Large intestine (tissue), 3 donors: Measurements from ENCODE around the gene TAF11L14. TPM values are rescaled to one million over a fixed set of nuclear protein-coding genes. Genes with fewer than 3 reads are reported as not detected.
"Not testable (repeated sequence)": the region's sequence is repeated elsewhere in the genome, so short reads cannot be mapped to it uniquely, and the experiment has no call there.

Experiments
- DNase-seq, 2 donors: peaks; one replicate each; pipeline versions ENCODE4 v3.0.0 to v3.0.0-alpha.2; 2013
- H3K27ac ChIP-seq: one replicate; pipeline ENCODE4 v1.5.1; 2013; ENCODE audit warnings: low read length
- H3K27me3 ChIP-seq: 2 replicates; pipeline ENCODE4 v1.6.1; 2013; ENCODE audit warnings: low read length; ENCODE audit not compliant: control insufficient read depth, insufficient read depth
- H3K36me3 ChIP-seq: 2 replicates; pipeline ENCODE4 v1.6.1; 2013; ENCODE audit warnings: low read length; ENCODE audit not compliant: control insufficient read depth, insufficient read depth
- H3K4me1 ChIP-seq: one replicate; pipeline ENCODE4 v1.6.1; 2013; ENCODE audit warnings: low read length; ENCODE audit not compliant: control insufficient read depth, insufficient read depth
- H3K4me3 ChIP-seq: one replicate; pipeline ENCODE4 v1.5.1; 2013; ENCODE audit warnings: low read length
- H3K9me3 ChIP-seq: one replicate; pipeline ENCODE4 v1.6.1; 2013; ENCODE audit warnings: mild to moderate bottlenecking, low read depth, low read length, moderate library complexity; ENCODE audit not compliant: control insufficient read depth
- WGBS: methylation state at CpG from one replicate; pipeline ENCODE4 v1.1.5; 2013; ENCODE audit warnings: low lambda C conversion rate; ENCODE audit not compliant: insufficient coverage; 5-methylcytosine and 5-hydroxymethylcytosine counted together
- polyA plus RNA-seq: library from polyadenylated mRNA; unstranded; fragments of 120-200 nt; gene quantifications from one replicate; pipeline ENCODE4 v1.2.1, GENCODE V29; 2013

TAF11L14 gene
- polyA plus RNA-seq, 1 donor = not detected

- WGBS = 100% methylated on average over 1 of the region's 3 CpGs
- no peaks in the 10 kb centered on the region for H3K27me3 ChIP-seq
- no peak overlapping the region for H3K4me3 ChIP-seq
- no peaks in the 10 kb centered on the region for H3K4me1 ChIP-seq
- H3K9me3 ChIP-seq = peaks cover 12% of the 10 kb centered on the region
- no peak overlapping the region for H3K27ac ChIP-seq
- H3K36me3 ChIP-seq = no peaks in the 10 kb centered on the region
- no peak for DNase-seq
Measured at GRCh38 chr5:17619354-17619753, 14.9 kb upstream of the TAF11L14 start.

- no CpG with 5 or more reads among the region's 17 CpGs for WGBS
Measured at GRCh38 chr5:17620627-17621026, 13.6 kb upstream of the TAF11L14 start.

GRCh38 chr5:17625686-17626085 is 8.6 kb upstream of the TAF11L14 start:
- H3K4me3 ChIP-seq = no peak overlapping the region
- WGBS = no CpG with 5 or more reads among the region's 11 CpGs
- no peak for DNase-seq

More at GRCh38 chr5:17620627-17621026, 13.6 kb upstream of the TAF11L14 start:
- H3K9me3 ChIP-seq = peaks cover 10% of the 10 kb centered on the region
- H3K4me3 ChIP-seq = no peak overlapping the region
- H3K36me3 ChIP-seq = no peaks in the 10 kb centered on the region
- no peaks in the 10 kb centered on the region for H3K27me3 ChIP-seq
- DNase-seq = no peak
- no peak overlapping the region for H3K27ac ChIP-seq
- no peaks in the 10 kb centered on the region for H3K4me1 ChIP-seq

GRCh38 chr5:17631788-17632187 is 2.5 kb upstream of the TAF11L14 start, which contains the start of gene TAF11L13:
TAF11L13 (plus strand) TSS chr5:17632088.
- H3K9me3 ChIP-seq, H3K4me3 ChIP-seq, H3K4me1 ChIP-seq, H3K36me3 ChIP-seq, H3K27ac ChIP-seq, DNase-seq, H3K27me3 ChIP-seq: not testable (repeated sequence)
- no CpG with 5 or more reads among the region's 12 CpGs for WGBS

More at GRCh38 chr5:17625686-17626085, 8.6 kb upstream of the TAF11L14 start:
- Histone ChIP-seq H3K36me3 (no peaks in the 10 kb centered on the region), H3K27me3 (no peaks in the 10 kb centered on the region), H3K4me1 (no peaks in the 10 kb centered on the region), H3K9me3 (peaks cover 9% of the 10 kb centered on the region), H3K27ac (no peak overlapping the region)

GRCh38 chr5:17649232-17649631 is 15.0 kb downstream of the TAF11L14 start:
- WGBS = no CpG with 5 or more reads among the region's 10 CpGs

GRCh38 chr5:17655201-17655759 is 21.0 kb downstream of the TAF11L14 start:
- not testable (repeated sequence) for H3K4me1 ChIP-seq, H3K36me3 ChIP-seq, H3K27ac ChIP-seq, H3K4me3 ChIP-seq, H3K27me3 ChIP-seq, DNase-seq
- peaks cover 10% of the 10 kb centered on the region for H3K9me3 ChIP-seq
- WGBS = no CpG with 5 or more reads among the region's 32 CpGs

More at GRCh38 chr5:17649232-17649631, 15.0 kb downstream of the TAF11L14 start:
- not testable (repeated sequence) for H3K27me3 ChIP-seq, H3K36me3 ChIP-seq, H3K4me3 ChIP-seq, H3K9me3 ChIP-seq, H3K4me1 ChIP-seq, DNase-seq, H3K27ac ChIP-seq

GRCh38 chr5:17655921-17656320 is 21.7 kb downstream of the TAF11L14 start:
- Histone ChIP-seq H3K27ac (no peak overlapping the region), H3K9me3 (peaks cover 11% of the 10 kb centered on the region), H3K27me3 (no peaks in the 10 kb centered on the region), H3K36me3 (no peaks in the 10 kb centered on the region), H3K4me1 (no peaks in the 10 kb centered on the region), H3K4me3 (no peak overlapping the region)
- DNase-seq = no peak
- no CpG with 5 or more reads among the region's 6 CpGs for WGBS

- no CpG with 5 or more reads among the region's 8 CpGs for WGBS
- H3K9me3 ChIP-seq = peaks cover 4% of the 10 kb centered on the region
- no peaks in the 10 kb centered on the region for H3K36me3 ChIP-seq
- no peaks in the 10 kb centered on the region for H3K27me3 ChIP-seq
- no peak for DNase-seq
- no peaks in the 10 kb centered on the region for H3K4me1 ChIP-seq
- H3K27ac ChIP-seq = no peak overlapping the region
- H3K4me3 ChIP-seq = no peak overlapping the region
Measured at GRCh38 chr5:17663182-17663581, 28.9 kb downstream of the TAF11L14 start.

GRCh38 chr5:17665836-17666235 is 31.6 kb downstream of the TAF11L14 start:
- Histone ChIP-seq H3K9me3 (peaks cover 9% of the 10 kb centered on the region), H3K4me3 (no peak overlapping the region), H3K27me3 (no peaks in the 10 kb centered on the region), H3K27ac (no peak overlapping the region), H3K36me3 (no peaks in the 10 kb centered on the region), H3K4me1 (no peaks in the 10 kb centered on the region)
- no peak for DNase-seq
- 100% methylated on average over 1 of the region's 2 CpGs for WGBS

- DNase-seq = no peak
- WGBS = 100% methylated on average over 1 of the region's 3 CpGs
Measured at GRCh38 chr5:17666726-17667235, 32.5 kb downstream of the TAF11L14 start.

GRCh38 chr5:17670353-17670752 is 36.1 kb downstream of the TAF11L14 start:
- Histone ChIP-seq H3K4me3 (no peak overlapping the region), H3K4me1 (no peaks in the 10 kb centered on the region), H3K27ac (no peak overlapping the region), H3K27me3 (no peaks in the 10 kb centered on the region), H3K36me3 (no peaks in the 10 kb centered on the region), H3K9me3 (peaks cover 10% of the 10 kb centered on the region)
- DNase-seq = no peak
- no CpG with 5 or more reads among the region's 14 CpGs for WGBS

More at GRCh38 chr5:17666726-17667235, 32.5 kb downstream of the TAF11L14 start:
- H3K9me3 ChIP-seq = peaks cover 10% of the 10 kb centered on the region
- H3K4me3 ChIP-seq = no peak overlapping the region
- no peaks in the 10 kb centered on the region for H3K27me3 ChIP-seq
- H3K27ac ChIP-seq = no peak overlapping the region
- H3K4me1 ChIP-seq = no peaks in the 10 kb centered on the region
- H3K36me3 ChIP-seq = no peaks in the 10 kb centered on the region
